HG03575 (cell line): ENCODE data around the gene OLFM3.

Source experiments
- ATAC-seq: cut with Tn5 transposase; IDR thresholded peaks from one replicate; pipeline ENCODE4 v1.9.1; 2021; ENCODE audit not compliant: unreplicated experiment, insufficient number of reproducible peaks, low FRiP score; ENCODE audit errors: extremely low read depth

Gene OLFM3

DNA sequence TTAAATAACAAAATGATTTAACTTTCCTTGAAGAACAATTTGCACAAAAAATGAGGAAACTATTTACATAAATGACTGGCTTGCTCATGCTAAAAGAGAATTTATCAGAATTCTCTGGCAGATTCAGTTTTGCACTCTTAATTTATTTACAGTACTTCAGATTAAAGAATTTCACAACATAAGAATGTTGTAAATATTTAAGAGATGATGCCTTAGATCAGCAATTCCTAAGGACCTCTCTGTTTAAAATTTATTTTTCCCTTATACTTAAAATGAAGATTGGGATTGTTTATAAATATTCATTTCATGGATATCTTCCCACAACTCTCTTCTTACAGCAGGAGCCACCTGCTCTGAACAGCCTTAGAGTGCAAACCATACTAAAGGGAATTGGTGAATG, 120.8 kb downstream of the OLFM3 start:
- ATAC-seq: no peak

DNA sequence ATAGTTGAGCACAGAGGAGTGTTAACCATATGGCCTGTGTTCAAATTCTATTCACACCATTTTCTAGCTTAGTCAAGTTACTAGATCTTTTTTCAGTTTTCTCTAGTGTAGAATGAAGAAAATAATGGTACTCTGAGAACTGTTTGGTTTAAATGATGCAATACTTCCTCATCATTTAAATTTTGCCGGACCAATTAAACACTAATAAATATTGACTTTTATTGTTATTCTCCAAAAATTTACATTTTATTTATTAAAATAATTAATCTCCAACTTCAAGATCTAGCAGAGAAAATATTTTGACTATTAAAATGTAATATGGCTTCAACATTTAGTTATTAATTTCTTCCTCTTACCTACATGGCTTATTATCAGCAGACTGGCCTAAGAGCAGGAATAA, 123.1 kb downstream of the OLFM3 start:
- no peak for ATAC-seq

DNA sequence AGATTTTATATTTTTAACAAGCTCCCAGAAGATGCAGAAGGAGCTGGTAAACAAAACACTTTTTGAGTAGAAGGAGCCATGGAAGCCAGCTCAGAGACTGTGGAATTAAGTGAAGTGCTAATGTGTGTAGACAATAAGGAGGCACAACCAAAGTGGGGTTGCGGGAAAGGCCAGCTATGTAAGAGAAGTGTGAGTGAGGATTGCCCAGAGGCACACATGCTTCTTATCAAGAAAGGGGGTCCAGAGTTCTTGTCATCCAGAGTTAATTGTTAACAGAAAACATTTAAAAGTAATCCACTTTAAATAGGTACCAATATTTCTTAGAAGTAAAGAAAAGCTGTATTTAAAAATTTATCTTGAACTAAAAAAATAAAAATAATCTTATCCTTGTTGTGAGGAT, 136.8 kb downstream of the OLFM3 start:
- ATAC-seq: no peak

DNA sequence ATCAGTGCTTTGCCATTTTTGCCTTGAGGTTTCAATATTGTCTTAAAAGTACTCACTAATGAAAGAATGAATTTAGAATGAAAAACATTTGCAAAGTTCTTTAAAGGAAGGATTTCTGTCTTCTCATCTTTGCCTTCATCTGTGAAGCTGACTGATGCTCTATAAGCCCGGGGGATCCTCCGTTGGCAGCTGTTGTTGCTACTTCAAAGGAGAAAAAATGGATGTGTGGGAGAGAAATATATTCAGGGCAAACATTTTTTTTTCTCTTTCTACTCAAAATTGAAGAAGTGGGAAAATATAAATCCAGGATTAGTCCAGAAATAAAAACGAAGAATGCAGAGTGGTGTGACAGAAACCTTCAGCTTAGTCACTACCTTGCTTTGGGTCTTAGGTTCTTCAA, 142.5 kb downstream of the OLFM3 start:
- no peak for ATAC-seq

DNA sequence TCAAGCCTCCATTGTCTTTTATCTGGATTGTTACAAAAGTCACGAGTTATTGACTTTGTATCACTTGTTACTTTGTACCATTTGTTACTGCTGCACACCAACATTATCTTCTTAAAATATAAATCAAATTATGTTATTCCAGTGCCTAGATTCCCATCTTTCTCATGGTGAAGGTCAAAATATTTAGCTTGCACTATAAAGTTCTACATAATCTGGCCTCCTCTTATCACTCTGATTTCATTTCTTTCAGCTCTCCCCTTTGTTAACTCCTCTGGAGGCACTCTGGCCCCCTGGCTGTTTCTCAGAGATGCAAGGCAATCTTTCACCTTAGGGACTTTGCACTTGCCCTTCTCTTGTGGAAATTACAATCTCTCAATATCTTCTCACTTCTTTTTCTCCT, 143.8 kb downstream of the OLFM3 start:
- no peak for ATAC-seq

DNA sequence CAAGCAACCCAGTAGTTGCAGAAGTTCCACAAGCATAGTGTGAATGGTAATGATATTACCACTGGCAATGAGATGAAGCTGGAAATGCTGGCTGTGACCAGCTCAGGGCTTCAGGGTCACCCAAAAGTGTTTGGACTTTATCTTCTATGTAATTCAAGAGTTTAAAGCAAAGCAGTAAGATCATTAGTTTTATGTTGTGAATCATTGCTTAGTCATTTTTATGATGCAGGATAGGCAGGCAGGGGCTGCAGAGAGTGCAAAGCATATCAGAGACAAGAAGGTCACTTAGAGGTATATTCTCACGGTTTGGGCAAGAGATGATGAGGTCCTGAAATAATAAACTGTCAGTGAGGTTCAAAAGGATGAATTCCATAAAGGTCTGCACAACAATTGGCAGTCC, 147.4 kb downstream of the OLFM3 start:
- ATAC-seq: no peak

DNA sequence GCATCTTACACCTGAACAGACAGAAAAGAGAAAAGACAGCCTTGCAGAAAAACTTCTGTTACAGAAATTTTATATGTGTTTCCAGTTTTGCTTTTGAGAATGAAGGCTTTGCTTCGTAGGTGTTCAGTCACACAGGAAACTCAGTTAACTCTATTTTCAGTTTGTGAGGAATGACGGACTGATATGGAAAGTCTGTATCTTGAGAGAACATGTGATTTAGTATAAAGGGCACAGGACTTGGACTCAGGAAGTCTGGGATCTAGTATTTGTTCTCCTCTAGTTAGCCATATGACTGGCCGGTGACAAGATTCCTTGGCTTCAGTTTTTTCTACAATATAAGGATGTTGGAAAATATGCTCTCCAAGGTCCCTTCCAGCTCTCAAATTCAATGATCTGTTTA, 149.1 kb downstream of the OLFM3 start:
- ATAC-seq: no peak

DNA sequence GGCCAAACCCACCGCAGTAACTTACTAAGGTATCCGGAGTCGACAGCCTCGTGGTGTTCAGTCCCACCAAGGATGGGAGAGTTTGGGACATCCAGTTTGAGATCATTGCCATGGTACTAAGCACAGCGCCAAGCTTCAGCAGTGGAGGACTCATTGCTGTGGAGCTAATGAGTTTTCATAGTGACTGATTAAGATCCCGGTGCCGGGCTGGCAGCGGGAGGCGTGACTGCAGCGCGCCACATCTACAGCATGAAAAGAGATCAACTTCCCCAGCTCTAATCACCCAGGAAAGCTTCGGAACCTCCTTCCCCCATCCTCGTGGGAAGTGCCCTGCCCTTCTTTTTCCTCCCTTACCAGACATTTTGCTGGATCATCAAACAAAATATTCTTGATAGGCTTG, 149.9 kb downstream of the OLFM3 start:
- ATAC-seq: no peak

DNA sequence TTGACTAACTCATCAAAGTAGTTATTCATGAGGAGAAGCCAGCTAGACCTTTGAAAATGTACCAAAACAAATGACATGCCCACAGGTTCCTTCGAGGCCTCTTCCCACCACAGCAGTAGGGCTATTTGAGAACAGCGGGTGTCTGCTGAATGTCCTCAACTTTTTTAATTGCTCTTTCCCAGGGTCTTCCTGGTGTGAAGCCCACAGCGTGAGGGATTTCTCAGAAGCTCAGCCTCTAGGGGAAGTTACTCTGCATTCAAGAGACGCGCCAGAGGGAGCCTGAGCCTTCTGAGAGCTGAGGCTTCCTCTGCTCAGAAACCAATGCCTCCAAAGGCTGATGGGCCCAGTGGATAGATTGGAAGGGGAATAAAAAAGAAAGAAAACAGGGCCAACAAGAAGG, 153.6 kb downstream of the OLFM3 start:
- ATAC-seq: no peak

DNA sequence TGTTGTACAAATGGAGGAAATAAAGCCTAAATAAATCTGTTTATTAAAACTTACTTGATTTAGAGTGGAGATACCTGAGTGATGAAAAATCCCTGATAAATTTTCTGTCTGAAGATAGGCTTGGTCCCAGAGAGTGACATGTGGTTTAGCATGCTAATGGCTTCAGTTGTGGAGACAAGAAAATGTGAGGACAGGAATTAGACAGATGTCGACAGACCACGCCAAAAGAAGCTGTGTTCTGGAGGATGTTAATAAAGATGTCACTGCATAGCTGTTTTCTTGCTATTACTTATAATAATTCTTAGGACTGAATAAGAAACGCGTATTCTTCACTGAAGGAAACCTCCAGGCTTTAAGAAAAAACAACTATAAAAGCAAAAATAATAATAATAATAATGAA, 154.9 kb downstream of the OLFM3 start:
- ATAC-seq: no peak

DNA sequence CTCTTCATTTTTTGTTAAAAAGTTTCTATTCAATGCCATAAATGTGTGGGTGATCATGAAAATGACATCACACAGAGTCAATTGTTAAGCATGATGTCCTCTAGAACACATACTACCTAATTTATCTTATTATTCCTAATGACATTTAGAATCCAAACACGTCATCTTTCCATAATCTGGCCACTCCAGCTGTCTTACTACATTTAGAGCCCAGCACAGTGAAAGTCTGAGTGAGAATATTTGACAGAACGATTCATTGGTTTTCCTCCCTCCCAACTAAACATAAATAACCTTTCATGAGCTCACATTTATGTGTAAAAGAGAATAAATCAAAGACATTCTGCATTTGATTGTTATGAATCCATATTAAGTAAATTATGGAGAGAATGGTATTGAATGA, 160.7 kb downstream of the OLFM3 start:
- ATAC-seq: no peak

DNA sequence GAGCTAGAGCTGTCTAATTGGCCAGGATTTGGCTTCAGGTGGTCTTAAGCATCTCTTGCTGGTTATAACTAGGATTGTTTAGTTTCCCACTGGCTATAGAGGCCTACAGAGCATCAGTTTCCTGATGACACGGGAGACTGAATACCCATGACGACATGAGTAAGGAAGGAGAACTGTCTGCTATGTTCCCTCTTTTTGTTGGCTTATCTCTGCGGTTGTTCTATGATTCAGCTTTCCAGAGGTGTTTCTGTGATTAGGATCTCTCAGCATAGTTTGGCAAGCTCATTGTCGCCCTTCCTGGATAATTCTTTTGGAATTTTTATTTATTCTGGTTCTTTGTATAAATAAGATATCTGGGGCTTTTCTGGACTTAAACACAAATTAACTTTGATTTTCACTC, 163.4 kb downstream of the OLFM3 start:
- ATAC-seq: no peak

DNA sequence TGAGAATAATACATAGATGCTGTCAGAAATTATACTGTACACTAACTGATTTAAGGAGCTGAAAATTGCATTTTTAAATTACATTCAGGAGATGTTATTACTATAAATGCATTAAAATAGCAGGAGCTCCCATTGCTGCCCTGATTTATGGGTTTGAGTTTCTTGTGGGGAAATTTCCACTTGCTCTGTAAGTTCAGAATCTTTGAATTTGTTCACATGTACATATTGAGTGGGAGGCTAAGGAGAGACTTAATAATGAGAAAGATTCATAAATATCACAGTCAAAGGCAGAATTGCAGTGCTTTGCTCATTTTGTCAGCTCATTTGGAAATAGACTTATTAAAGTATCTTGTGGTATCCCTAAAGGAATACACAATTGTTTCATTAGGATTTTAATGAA, 170.3 kb downstream of the OLFM3 start:
- no peak for ATAC-seq

DNA sequence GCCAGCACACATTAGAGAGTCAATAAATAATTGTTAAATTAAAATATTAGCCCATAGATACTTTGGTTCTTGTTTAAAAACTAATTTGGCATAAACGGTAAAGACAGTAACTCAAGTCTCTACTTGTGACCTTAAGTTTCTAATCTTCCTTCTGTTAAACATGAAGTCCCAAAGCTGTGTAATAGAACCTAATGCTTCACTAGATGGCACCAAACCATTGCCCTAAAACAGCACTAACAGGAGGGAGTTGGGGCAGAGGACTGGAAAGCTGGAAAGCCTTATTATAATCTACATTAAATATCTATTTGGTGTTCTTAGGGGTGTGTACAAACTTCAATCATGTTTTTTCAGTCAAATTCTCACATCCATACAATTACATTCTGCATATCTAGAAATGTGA, 176.7 kb downstream of the OLFM3 start:
- no peak for ATAC-seq

DNA sequence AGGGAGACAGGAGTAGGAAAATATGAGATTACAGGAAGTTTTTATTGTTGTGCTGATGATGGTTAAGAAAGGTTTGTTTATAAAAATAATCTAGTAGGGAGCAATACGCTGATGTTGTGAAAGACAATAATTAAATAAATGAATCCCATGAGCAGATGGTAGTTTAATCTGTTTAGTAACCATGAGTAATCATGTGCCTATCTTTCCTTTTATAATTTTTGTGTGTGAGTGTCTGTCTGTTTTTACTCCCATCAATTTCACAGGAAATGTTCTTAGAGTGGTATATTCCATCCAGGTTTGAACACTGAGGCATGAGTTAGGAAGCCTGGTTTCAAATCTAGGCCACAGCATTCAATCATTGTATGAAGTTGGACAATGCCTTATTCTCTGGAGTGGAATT, 180.5 kb downstream of the OLFM3 start:
- no peak for ATAC-seq

DNA sequence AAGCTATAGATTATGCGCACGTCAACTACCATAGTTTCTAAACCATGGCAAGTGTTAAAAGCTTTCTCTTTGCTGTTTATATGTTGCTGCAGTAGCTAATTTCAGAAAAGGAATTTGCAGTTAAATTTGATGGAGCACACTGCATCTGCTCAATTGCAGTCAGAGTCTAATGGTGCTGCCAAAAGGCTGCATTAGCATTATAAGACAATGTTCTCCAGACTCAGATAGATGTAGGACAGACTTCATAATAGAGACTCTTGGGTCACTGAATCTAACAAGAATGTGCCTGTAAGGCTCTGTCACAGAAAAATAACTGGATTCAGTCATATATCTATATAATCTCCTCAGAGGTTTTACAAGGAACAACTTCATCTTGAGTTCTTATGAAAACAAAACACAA, 198.3 kb downstream of the OLFM3 start:
- ATAC-seq: no peak

DNA sequence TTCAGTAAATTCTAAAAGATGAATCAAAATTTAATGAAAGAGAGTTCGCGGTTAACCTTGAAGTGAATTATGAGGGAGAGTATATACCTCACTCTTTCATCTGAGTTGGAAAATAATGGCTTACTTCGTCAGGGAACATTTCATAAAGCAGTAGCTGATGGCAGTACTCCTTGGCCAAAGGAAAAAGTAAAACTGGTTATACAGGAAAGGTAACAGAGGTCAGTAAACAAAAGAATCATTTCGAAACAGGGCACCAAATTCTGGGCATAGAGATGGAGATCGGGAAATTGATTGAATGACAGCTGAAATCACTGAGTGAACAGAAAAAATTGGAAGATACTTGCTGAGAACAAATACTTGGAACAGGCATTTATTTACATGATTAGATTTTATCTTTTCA, 199.0 kb downstream of the OLFM3 start:
- ATAC-seq: no peak

DNA sequence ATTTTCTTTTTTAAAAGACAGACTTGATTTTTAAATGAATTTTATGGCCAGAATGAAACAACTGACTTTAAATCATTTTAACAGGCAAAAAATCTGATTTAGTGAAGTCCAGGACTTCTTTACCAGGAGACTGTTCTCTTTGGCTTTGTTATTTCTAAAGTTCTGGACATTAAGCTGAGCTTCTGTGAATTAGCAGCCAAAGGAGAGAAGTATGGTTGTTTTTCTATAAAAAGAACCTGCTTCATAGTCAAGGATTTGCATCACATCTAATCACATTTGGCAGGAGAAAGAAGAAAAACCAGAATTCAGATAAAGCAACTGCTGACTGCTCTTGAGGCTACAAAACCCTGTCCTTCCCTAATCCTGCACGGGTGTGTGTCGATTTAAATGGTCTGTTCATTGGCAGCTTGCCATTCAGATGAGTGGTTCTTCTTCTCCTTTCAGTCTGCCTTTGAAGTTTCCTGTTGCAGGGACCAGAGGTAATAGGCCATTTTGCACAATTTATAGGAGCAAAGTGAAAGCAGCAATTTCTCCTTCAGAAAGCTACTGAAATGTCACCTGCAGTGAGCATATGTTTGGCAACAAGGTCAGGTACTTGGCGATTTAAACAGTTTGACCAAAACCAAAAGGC, 215.4 kb downstream of the OLFM3 start:
- no peak for ATAC-seq

DNA sequence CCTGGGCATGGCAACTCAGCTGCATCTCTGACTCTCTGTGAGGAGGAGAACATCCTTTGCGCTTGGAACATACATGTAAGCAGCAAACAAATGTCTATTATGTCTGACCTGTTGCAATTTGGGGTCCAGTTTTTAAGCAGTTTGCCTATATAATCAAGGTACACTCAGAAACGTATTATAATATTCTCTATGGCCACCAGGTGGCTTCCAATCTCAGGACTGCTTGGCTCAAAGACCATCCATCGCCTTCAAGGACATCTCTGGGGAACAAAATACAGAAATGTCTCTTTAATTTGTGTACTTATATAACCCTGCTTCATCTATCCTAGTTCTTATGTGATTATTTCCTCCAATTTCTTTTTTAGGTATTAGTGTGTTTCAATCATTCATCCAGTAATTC, 227.2 kb downstream of the OLFM3 start:
- peak; percentile 90 for ATAC-seq

DNA sequence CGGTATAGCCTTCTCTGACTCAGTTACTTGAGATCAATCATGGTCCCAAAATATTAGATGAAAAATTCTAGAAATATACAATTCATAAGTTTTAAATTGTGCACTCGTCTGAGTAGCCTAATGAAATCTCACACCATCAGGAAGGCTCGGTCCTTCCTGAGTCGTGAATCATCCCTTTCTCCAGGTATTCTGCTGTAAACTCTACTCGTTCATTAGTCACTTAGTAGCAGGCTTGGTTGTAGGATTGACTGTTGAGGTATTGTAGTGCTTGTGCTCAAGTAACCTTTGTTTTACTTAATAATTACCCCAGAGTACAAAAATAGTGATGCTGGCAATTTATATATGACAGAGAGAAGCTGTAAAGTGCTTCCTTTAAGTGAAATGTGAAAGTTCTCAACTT, 238.7 kb downstream of the OLFM3 start:
- no peak for ATAC-seq

DNA sequence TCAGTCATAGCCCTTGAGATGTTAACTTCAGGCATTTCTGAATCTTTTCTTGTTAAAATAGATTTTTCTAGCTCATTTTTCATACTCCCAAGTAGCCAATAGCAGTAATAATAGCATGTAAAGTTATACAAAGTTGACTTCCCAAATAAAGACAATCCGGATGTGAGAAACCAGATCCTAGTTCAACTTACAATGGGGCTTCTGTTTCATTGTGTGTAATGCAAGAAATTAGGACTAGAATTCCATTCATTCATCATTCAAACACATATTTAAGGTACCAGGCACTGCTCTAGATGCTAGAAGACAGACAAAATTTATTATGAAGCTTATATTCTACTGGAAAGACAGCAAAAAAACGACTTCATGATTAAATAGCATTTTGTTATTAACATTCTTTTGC, 240.3 kb downstream of the OLFM3 start:
- ATAC-seq: no peak
